Activated T-cell treated with anti-CD3 and anti-CD28 coated beads, Interleukin-2, amount 50 U/mL, for 1 hour (primary cell): Measurements from ENCODE around the gene LRRC40.

Experiments used
- DNase-seq: peaks from one replicate; pipeline ENCODE4 v3.0.0-alpha.2; 2020

Gene LRRC40

DNA sequence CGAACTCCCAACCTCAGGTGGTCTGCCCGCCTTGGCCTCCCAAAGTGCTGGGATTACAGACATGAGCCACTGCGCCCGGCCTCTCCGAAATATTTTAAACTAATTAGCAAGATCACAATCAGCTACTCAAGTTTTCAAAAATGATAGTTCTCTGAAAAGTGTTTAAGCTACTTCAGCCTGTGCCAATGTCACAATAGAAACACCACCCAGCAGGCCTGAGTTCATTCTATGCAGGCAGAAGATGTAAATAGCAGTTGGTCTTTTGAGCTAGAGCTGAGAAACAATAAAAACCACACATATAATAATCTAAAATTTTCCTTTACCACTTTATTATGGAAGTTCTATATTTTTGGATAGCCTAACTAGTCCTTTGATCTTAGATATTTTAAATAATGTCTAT is 96.1 kb downstream of the LRRC40 start:
- DNase-seq: no peak

- DNase-seq: no peak
These were observed 101.6 kb downstream of the LRRC40 start for GRCh38 chr1:70103770-70104169.

GRCh38 chr1:70101774-70102173 is 103.6 kb downstream of the LRRC40 start:
- no peak for DNase-seq

- DNase-seq: no peak
These were observed 104.1 kb downstream of the LRRC40 start for GRCh38 chr1:70101231-70101630.
